DOHH2 (cell line): Measurements from ENCODE around the gene C22orf15.

Experiments used
- CTCF ChIP-seq: fragments of 200-600 bp; sonication (generic); IDR thresholded peaks from one replicate; pipeline ENCODE4 v1.5.1; 2014; ENCODE audit warnings: antibody characterized with exemption, mild to moderate bottlenecking, low read depth, low read length; ENCODE audit not compliant: poor library complexity, severe bottlenecking
- EZH2phosphoT487 ChIP-seq: fragments of 200-600 bp; sonication (generic); IDR thresholded peaks from 2 replicates; pipeline ENCODE4 v1.6.1; 2017; ENCODE audit warnings: borderline replicate concordance, mild to moderate bottlenecking, antibody characterized with exemption, low read length, moderate library complexity, mixed read lengths

- TF ChIP-seq CTCF, result no peak
- no peak for TF ChIP-seq EZH2phosphoT487
Measured at GRCh38 chr22:23754980-23755636, 7.7 kb upstream of the C22orf15 start.
